WTC11 (cell line): ENCODE results near the gene OLFML3. TPM values are rescaled to one million over a fixed set of nuclear protein-coding genes. Genes with fewer than 3 reads are reported as not detected.
A peak's percentile ranks its signal among the peaks of the same experiment; 100 is the strongest.

Experiments
- ATAC-seq: fragments of 200-7000 bp; cut with Tn5 transposase; 2 replicates; pipeline ENCODE4 v1.10.0; 2021; ENCODE audit warnings: mild to moderate bottlenecking, moderate library complexity
- CTCF ChIA-PET: fragments of 300-600 bp; sonication (Branson Sonifier 250); formaldehyde crosslinking; loops from one replicate; lab custom pipeline; 2021; ENCODE audit warnings: antibody characterized with exemption; lab: Charles Lee
- POLR2A ChIA-PET: fragments of 350-600 bp; sonication (Branson Sonifier 250); formaldehyde crosslinking; loops from one replicate; lab custom pipeline; 2021; ENCODE audit warnings: antibody characterized with exemption; lab: Charles Lee
- DNase-seq: peaks from one replicate; pipeline ENCODE4 v3.0.0; 2021; ENCODE audit warnings: low spot score
- H3K27ac Mint-ChIP-seq: 2 replicates; pipeline ENCODE4 v1.8.0; 2021; ENCODE audit warnings: mixed read lengths
- H3K27me3 Mint-ChIP-seq: 2 replicates; pipeline ENCODE4 v1.8.0; 2021; ENCODE audit warnings: low read depth, mild to moderate bottlenecking, moderate library complexity, mixed read lengths
- H3K36me3 Mint-ChIP-seq: 2 replicates; pipeline ENCODE4 v1.8.0; 2021; ENCODE audit warnings: mixed read lengths
- H3K4me1 Mint-ChIP-seq: 2 replicates; pipeline ENCODE4 v1.8.0; 2022; ENCODE audit warnings: mixed read lengths
- H3K4me3 Mint-ChIP-seq: 2 replicates; pipeline ENCODE4 v1.8.0; 2021; ENCODE audit warnings: mild to moderate bottlenecking, moderate library complexity, mixed read lengths
- H3K9me3 Mint-ChIP-seq: 2 replicates; pipeline ENCODE4 v1.8.0; 2021; ENCODE audit warnings: mixed read lengths
- ATF1 ChIP-seq: sonication (generic); formaldehyde crosslinking; IDR thresholded peaks from 2 replicates; pipeline ENCODE4 v1.8.1; 2023; ENCODE audit warnings: mild to moderate bottlenecking, moderate library complexity, missing genetic modification reagents
- CDX4 ChIP-seq: fragments of 250-450 bp; sonication (Bioruptor Pico); IDR thresholded peaks from 2 replicates; pipeline ENCODE4 v1.9.0; 2021; ENCODE audit warnings: moderate library complexity, mild to moderate bottlenecking, inconsistent platforms, borderline replicate concordance
- ELF4 ChIP-seq: sonication (generic); formaldehyde crosslinking; IDR thresholded peaks from 2 replicates; pipeline ENCODE4 v1.8.1; 2022; ENCODE audit warnings: low read depth, mild to moderate bottlenecking, moderate library complexity, missing genetic modification reagents
- FOXK1 ChIP-seq: sonication (generic); formaldehyde crosslinking; IDR thresholded peaks from 2 replicates; pipeline ENCODE4 v1.8.0; 2022; ENCODE audit warnings: mild to moderate bottlenecking, moderate library complexity, missing genetic modification reagents
- FOXP1 ChIP-seq: sonication (generic); formaldehyde crosslinking; IDR thresholded peaks from 2 replicates; pipeline ENCODE4 v1.8.0; 2022; ENCODE audit warnings: missing genetic modification reagents, mild to moderate bottlenecking, moderate library complexity, borderline replicate concordance
- IRF2 ChIP-seq: sonication (generic); formaldehyde crosslinking; IDR thresholded peaks from 2 replicates; pipeline ENCODE4 v1.8.0; 2022; ENCODE audit warnings: low read depth, missing genetic modification reagents, borderline replicate concordance
- JUN ChIP-seq: sonication (generic); formaldehyde crosslinking; IDR thresholded peaks from 2 replicates; pipeline ENCODE4 v1.8.0; 2023; ENCODE audit warnings: mild to moderate bottlenecking, missing genetic modification reagents
- NR1H2 ChIP-seq: sonication (generic); formaldehyde crosslinking; IDR thresholded peaks from 2 replicates; pipeline ENCODE4 v1.9.0; 2021; ENCODE audit warnings: mild to moderate bottlenecking, moderate library complexity, missing genetic modification reagents
- NR3C1 ChIP-seq: sonication (generic); formaldehyde crosslinking; conservative IDR thresholded peaks from 2 replicates; pipeline ENCODE4 v1.8.1; 2023; ENCODE audit warnings: low read depth, mild to moderate bottlenecking, missing genetic modification reagents
- SOX15 ChIP-seq: fragments of 250-450 bp; sonication (Bioruptor Pico); IDR thresholded peaks from 2 replicates; pipeline ENCODE4 v1.9.0; 2021; ENCODE audit warnings: mild to moderate bottlenecking
- SP1 ChIP-seq: sonication (generic); formaldehyde crosslinking; conservative IDR thresholded peaks from 2 replicates; pipeline ENCODE4 v1.8.1; 2022; ENCODE audit warnings: missing genetic modification reagents
- ZMAT4 ChIP-seq: fragments of 250-450 bp; sonication (Bioruptor Pico); IDR thresholded peaks from 2 replicates; pipeline ENCODE4 v1.9.0; 2021; ENCODE audit warnings: mild to moderate bottlenecking
- ZNF121 ChIP-seq: sonication (generic); formaldehyde crosslinking; IDR thresholded peaks from 2 replicates; pipeline ENCODE4 v1.8.0; 2023; ENCODE audit warnings: missing genetic modification reagents
- ZNF219 ChIP-seq: sonication (generic); formaldehyde crosslinking; IDR thresholded peaks from 2 replicates; pipeline ENCODE4 v1.8.0; 2023; ENCODE audit warnings: missing genetic modification reagents, mild to moderate bottlenecking, borderline replicate concordance
- ZNF232 ChIP-seq: sonication (generic); formaldehyde crosslinking; IDR thresholded peaks from 2 replicates; pipeline ENCODE4 v1.8.0; 2022; ENCODE audit warnings: mild to moderate bottlenecking, missing genetic modification reagents
- ZNF263 ChIP-seq: sonication (generic); formaldehyde crosslinking; IDR thresholded peaks from 2 replicates; pipeline ENCODE4 v1.8.1; 2022; ENCODE audit warnings: low read depth, mild to moderate bottlenecking, moderate library complexity, missing genetic modification reagents
- ZNF396 ChIP-seq: fragments of 250-450 bp; sonication (Bioruptor Pico); IDR thresholded peaks from 2 replicates; pipeline ENCODE4 v1.8.0; 2021; ENCODE audit warnings: mild to moderate bottlenecking, moderate library complexity, borderline replicate concordance
- total RNA-seq: library from RNA; stranded (reverse); gene quantifications from 3 replicates; pipeline ENCODE4 v1.2.3, GENCODE V29; 2021
- TF ChIP-seq, protein P1 (sequence below): sonication (generic); formaldehyde crosslinking; IDR thresholded peaks from 2 replicates; pipeline ENCODE4 v1.8.1; 2022; ENCODE audit warnings: mild to moderate bottlenecking, missing genetic modification reagents, moderate library complexity, borderline replicate concordance
- TF ChIP-seq, protein P2 (sequence below): sonication (generic); formaldehyde crosslinking; IDR thresholded peaks from 2 replicates; pipeline ENCODE4 v1.8.0; 2022; ENCODE audit warnings: mild to moderate bottlenecking, missing genetic modification reagents
- TF ChIP-seq, protein P3 (sequence below): sonication (generic); formaldehyde crosslinking; IDR thresholded peaks from 2 replicates; pipeline ENCODE4 v1.8.0; 2023; ENCODE audit warnings: mild to moderate bottlenecking, missing genetic modification reagents
- TF ChIP-seq, protein P4 (sequence below): fragments of 200-600 bp; IDR thresholded peaks from 2 replicates; pipeline ENCODE4 v1.8.0; 2022; ENCODE audit warnings: antibody characterized with exemption

OLFML3 gene
- total RNA-seq, 1 experiment from 2014 or later, result 65.8 TPM

DNA sequence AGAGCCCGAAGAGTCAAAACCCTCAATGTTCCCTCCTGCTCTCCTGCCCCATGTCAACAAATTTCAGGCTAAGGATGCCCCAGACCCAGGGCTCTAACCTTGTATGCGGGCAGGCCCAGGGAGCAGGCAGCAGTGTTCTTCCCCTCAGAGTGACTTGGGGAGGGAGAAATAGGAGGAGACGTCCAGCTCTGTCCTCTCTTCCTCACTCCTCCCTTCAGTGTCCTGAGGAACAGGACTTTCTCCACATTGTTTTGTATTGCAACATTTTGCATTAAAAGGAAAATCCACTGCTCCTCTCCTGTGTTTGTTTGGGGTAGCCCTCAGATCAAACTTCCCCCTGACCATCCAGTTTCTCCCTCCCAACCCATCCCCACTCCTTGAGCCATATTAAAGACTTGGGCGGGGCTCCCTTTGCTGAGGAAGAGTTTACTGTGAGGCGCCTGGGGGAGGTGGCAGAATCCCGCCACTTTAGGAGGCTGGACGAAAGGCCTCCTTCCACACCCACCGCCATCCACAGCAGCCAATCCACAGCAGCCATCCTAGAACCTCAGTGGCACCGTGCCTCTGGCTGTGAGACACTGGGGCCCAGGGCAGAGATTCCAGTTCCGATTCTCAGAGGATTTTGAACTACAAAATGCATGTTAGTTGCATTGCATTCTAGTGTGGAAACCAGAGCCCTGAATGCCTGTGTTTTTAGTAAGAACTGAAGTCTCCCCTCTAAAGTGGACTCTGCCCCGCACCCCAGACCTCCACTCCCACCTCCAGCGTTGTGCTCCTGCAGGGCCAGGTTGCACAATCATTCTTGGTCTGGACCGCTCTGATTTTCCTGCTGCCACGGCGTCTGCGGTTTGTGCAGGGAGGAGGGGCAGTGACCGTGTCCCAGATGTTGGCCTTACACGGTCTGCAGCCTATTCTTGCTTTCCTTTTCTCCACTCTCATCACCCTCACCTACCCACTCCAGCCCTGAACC, 3.0 kb downstream of the OLFML3 start (continued):
- TF ChIP-seq ZNF232 (no peak), ZNF121 (no peak), ZNF219 (CRISPR knock-in tag) (no peak)
- TF ChIP-seq, protein P1, sequence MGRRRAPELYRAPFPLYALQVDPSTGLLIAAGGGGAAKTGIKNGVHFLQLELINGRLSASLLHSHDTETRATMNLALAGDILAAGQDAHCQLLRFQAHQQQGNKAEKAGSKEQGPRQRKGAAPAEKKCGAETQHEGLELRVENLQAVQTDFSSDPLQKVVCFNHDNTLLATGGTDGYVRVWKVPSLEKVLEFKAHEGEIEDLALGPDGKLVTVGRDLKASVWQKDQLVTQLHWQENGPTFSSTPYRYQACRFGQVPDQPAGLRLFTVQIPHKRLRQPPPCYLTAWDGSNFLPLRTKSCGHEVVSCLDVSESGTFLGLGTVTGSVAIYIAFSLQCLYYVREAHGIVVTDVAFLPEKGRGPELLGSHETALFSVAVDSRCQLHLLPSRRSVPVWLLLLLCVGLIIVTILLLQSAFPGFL (CRISPR knock-in tag), result no peak

DNA sequence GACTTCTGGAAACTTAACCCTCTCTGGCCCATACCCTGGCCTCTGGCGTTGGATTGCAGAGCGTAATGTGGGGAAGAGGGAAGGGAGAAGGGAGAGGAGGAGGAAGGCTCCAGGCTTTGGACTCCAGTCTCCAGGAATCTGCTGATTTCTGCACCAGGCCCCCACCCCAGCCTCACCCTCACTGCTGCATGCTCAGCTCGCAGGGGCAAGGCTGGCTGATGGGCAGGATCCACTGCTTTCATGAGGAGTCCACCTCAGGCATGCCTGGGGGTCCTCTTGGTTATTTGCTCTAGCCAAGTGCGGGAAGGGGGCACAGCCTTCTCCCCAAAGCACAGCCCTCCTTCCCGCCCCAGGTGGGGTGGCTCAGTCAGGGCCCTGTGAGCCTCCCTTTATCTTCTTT, 3.7 kb downstream of the OLFML3 start:
- Mint-ChIP-seq H3K27me3 (peaks cover 20% of the 10 kb centered on the region), H3K9me3 (peaks cover 34% of the 10 kb centered on the region), H3K36me3 (peaks cover 63% of the 10 kb centered on the region), H3K4me3 (no peak overlapping the region), H3K27ac (no peak overlapping the region; the same call in 1 of the 2 replicates), H3K4me1 (peaks cover 58% of the 10 kb centered on the region)
- ATAC-seq, result no peak
- TF ChIP-seq, protein P2, sequence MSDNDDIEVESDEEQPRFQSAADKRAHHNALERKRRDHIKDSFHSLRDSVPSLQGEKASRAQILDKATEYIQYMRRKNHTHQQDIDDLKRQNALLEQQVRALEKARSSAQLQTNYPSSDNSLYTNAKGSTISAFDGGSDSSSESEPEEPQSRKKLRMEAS (CRISPR knock-in tag), result 0 out of 2 replicates have a peak, but pooled peaks have one; percentile 6
- TF ChIP-seq FOXK1 (CRISPR knock-in tag), result no peak
- ChIA-PET CTCF (interaction anchor here (1.0 kb wide), 1 partner anchor 20 kb away, joined by 3 read pairs; no protein-coding TSS in a partner anchor), POLR2A (no interaction called here)
- no peak for DNase-seq

DNA sequence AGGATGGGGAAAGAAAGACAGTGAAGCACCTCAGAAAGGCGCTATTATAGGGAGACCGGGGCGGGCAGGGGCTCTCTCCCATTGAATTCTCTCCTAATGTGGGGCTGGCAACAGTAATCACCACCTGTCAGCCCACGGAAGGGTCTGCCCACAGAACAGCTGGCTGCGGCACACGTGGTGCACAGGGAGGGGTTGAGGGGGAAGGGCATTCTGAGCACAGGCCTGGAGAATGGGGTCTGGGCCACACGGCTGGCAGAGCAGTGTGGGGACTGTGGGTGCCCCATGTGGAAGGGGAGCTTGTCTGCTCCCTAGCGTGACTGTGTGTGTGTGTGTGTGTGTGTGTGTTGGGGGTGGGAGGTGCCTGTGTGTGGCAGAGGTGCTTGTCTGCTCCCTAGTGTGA, 4.1 kb downstream of the OLFML3 start:
- peaks cover 53% of the 10 kb centered on the region for H3K4me1 Mint-ChIP-seq
- H3K27ac Mint-ChIP-seq, result no peak overlapping the region
- CTCF ChIA-PET, result interaction anchor here (1.0 kb wide), 1 partner anchor 19 kb away, joined by 3 read pairs; no protein-coding TSS in a partner anchor
- TF ChIP-seq FOXP1 (CRISPR knock-in tag) (no peak), NR1H2 (no peak), NR3C1 (CRISPR knock-in tag) (no peak), SOX15 (CRISPR knock-in tag) (no peak), ZNF263 (CRISPR knock-in tag) (no peak), ZMAT4 (no peak), ZNF396 (no peak), CDX4 (CRISPR knock-in tag) (no peak), JUN (CRISPR knock-in tag) (no peak), SP1 (CRISPR knock-in tag) (no peak), ELF4 (CRISPR knock-in tag) (no peak), IRF2 (CRISPR knock-in tag) (no peak), ATF1 (no peak)
- TF ChIP-seq, protein P3, sequence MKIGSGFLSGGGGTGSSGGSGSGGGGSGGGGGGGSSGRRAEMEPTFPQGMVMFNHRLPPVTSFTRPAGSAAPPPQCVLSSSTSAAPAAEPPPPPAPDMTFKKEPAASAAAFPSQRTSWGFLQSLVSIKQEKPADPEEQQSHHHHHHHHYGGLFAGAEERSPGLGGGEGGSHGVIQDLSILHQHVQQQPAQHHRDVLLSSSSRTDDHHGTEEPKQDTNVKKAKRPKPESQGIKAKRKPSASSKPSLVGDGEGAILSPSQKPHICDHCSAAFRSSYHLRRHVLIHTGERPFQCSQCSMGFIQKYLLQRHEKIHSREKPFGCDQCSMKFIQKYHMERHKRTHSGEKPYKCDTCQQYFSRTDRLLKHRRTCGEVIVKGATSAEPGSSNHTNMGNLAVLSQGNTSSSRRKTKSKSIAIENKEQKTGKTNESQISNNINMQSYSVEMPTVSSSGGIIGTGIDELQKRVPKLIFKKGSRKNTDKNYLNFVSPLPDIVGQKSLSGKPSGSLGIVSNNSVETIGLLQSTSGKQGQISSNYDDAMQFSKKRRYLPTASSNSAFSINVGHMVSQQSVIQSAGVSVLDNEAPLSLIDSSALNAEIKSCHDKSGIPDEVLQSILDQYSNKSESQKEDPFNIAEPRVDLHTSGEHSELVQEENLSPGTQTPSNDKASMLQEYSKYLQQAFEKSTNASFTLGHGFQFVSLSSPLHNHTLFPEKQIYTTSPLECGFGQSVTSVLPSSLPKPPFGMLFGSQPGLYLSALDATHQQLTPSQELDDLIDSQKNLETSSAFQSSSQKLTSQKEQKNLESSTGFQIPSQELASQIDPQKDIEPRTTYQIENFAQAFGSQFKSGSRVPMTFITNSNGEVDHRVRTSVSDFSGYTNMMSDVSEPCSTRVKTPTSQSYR, result no peak
- TF ChIP-seq, protein P2 (CRISPR knock-in tag), result no peak
- TF ChIP-seq, protein P4, sequence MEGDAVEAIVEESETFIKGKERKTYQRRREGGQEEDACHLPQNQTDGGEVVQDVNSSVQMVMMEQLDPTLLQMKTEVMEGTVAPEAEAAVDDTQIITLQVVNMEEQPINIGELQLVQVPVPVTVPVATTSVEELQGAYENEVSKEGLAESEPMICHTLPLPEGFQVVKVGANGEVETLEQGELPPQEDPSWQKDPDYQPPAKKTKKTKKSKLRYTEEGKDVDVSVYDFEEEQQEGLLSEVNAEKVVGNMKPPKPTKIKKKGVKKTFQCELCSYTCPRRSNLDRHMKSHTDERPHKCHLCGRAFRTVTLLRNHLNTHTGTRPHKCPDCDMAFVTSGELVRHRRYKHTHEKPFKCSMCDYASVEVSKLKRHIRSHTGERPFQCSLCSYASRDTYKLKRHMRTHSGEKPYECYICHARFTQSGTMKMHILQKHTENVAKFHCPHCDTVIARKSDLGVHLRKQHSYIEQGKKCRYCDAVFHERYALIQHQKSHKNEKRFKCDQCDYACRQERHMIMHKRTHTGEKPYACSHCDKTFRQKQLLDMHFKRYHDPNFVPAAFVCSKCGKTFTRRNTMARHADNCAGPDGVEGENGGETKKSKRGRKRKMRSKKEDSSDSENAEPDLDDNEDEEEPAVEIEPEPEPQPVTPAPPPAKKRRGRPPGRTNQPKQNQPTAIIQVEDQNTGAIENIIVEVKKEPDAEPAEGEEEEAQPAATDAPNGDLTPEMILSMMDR, result no peak
- POLR2A ChIA-PET, result no interaction called here
- H3K4me3 Mint-ChIP-seq, result no peak overlapping the region
- peaks cover 20% of the 10 kb centered on the region for H3K27me3 Mint-ChIP-seq
- ATAC-seq (no peak), DNase-seq (no peak)
- H3K9me3 Mint-ChIP-seq, result peaks cover 34% of the 10 kb centered on the region
- peaks cover 63% of the 10 kb centered on the region for H3K36me3 Mint-ChIP-seq
